ENCODE results near the gene MSI1. TPM values are rescaled to one million over a fixed set of nuclear protein-coding genes. Genes with fewer than 3 reads are reported as not detected.

MSI1 gene
- total and polyA plus RNA-seq, 2 of the 13 experiments (the other 11 are each of a cell fraction or from before 2014, with no cell fraction given), result 0.09 to 0.46 TPM

- no peak overlapping the region for H3K9ac ChIP-seq (ENCODE audit: insufficient read depth, low read depth, low read length)
- FAIRE-seq, result no peak
- no peak overlapping the region for H2AFZ ChIP-seq (ENCODE audit: low read length)
- BruUV-seq (replicated peaks), result no TSS peak
- H3K9me3 ChIP-seq (ENCODE audit: low read length), result no peaks in the 10 kb centered on the region
- H3K4me1 ChIP-seq (ENCODE audit: insufficient read depth, low read length), result no peaks in the 10 kb centered on the region
- no peak for ATAC-seq
- WGBS (ENCODE audit: low lambda C conversion rate), result 53% methylated on average over 5 of the region's 5 CpGs
- CTCF ChIA-PET (ENCODE audit: low intra/inter-chr PET ratio, low total read pairs), result interaction anchor here (1.1 to 5.1 kb wide), 3 partner anchors 73 to 109 kb away, joined by 3 to 48 read pairs (median 3); no protein-coding TSS in a partner anchor
- no peak overlapping the region for H3K4me2 ChIP-seq (ENCODE audit: low read depth, low read length)
- TF ChIP-seq ZNF484 (CRISPR knock-in tag; IDR thresholded peaks at IDR 0.05; ENCODE audit: borderline replicate concordance, low read depth) (no peak), ZNF629 (CRISPR knock-in tag; conservative IDR thresholded peaks at IDR 0.05) (peak; percentile 54; the same call in 1 of the 2 replicates)
- no peaks in the 10 kb centered on the region; a peak in 1 of 5 replicates for H3K27me3 ChIP-seq (ENCODE audit: control insufficient read depth in 1 of 2, insufficient read depth in 2 of 2, low read length in 2 of 2)
- no peaks in the 10 kb centered on the region for H3K79me2 ChIP-seq (ENCODE audit: insufficient read depth, low read length)
- DNase-seq (ENCODE audit: low spot score), result no peak
- H3K36me3 ChIP-seq (replicated peaks in 1 of 2; ENCODE audit: control insufficient read depth in 1 of 2, insufficient read depth in 2 of 2, low read length in 2 of 2), result no peaks in the 10 kb centered on the region
- no peaks in the 10 kb centered on the region for H4K20me1 ChIP-seq (ENCODE audit: insufficient read depth, low read length)
- intact Hi-C loops (cut with micrococcal nuclease; ENCODE audit: unreplicated experiment) (no loop called here), in situ Hi-C loops (cut with HindIII; ENCODE audit: extremely low pct_ligation_motif_present, low pct_unique_long_range_greater_than_20kb) (loop anchor here (5.0 kb wide), 1 partner anchor 75 kb away; no protein-coding TSS in a partner anchor)
- POLR2A ChIA-PET, result no interaction called here
- H3K27ac ChIP-seq (ENCODE audit: extremely low read length, insufficient read depth, low read length), result no peak overlapping the region
- no peak overlapping the region for H3K4me3 ChIP-seq (replicated peaks in 1 of 3; ENCODE audit: insufficient read depth in 1 of 3, low read depth in 2 of 3, low read length in 3 of 3)
These were observed 11.9 kb downstream of the MSI1 start for GRCh38 chr12:120357104-120357503.

DNA sequence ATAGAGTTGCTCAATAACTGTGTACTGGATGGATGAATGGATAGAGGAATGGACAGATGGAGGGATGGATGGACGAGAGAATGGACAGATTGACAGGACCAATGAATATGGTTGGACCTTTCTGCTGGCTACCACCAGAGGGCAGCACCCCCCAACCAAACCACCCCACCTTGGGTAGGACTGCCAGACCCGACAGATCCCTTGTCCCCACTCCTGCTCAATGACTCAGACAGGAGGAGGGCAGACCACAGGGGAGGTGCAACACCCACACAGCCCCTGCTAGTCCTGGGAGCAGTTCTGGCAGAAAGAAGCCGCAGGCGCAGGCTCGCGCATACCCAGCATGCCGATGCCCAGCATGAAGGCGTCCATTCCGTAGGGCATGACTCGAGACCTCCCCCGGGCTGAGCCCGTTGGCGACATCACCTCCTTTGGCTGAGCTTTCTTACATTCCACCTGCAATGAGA lies 12.4 kb downstream of the MSI1 start:
- ChIA-PET CTCF (ENCODE audit: low intra/inter-chr PET ratio, low total read pairs) (interaction anchor here (0.6 to 5.1 kb wide), 5 partner anchors 10 to 110 kb away, joined by 3 to 48 read pairs (median 3); no protein-coding TSS in a partner anchor), POLR2A (no interaction called here)
- in situ Hi-C loops (cut with HindIII; ENCODE audit: extremely low pct_ligation_motif_present, low pct_unique_long_range_greater_than_20kb) (loop anchor here (5.0 kb wide), 1 partner anchor 76 kb away; no protein-coding TSS in a partner anchor), intact Hi-C loops (cut with micrococcal nuclease; ENCODE audit: unreplicated experiment) (loop anchor here (1.0 kb wide), 1 partner anchor 74 kb away; no protein-coding TSS in a partner anchor)
- Histone ChIP-seq H3K4me3 (replicated peaks in 1 of 3; ENCODE audit: insufficient read depth in 1 of 3, low read depth in 2 of 3, low read length in 3 of 3) (no peak overlapping the region), H3K9me3 (ENCODE audit: low read length) (no peaks in the 10 kb centered on the region), H3K4me1 (ENCODE audit: insufficient read depth, low read length) (no peaks in the 10 kb centered on the region), H4K20me1 (ENCODE audit: insufficient read depth, low read length) (no peaks in the 10 kb centered on the region), H2AFZ (ENCODE audit: low read length) (no peak overlapping the region), H3K27ac (ENCODE audit: extremely low read length, insufficient read depth, low read length) (no peak overlapping the region), H3K27me3 (ENCODE audit: control insufficient read depth in 1 of 2, insufficient read depth in 2 of 2, low read length in 2 of 2) (no peaks in the 10 kb centered on the region; a peak in 1 of 5 replicates), H3K4me2 (ENCODE audit: low read depth, low read length) (no peak overlapping the region), H3K36me3 (replicated peaks in 1 of 2; ENCODE audit: control insufficient read depth in 1 of 2, insufficient read depth in 2 of 2, low read length in 2 of 2) (no peaks in the 10 kb centered on the region), H3K9ac (ENCODE audit: insufficient read depth, low read depth, low read length) (no peak overlapping the region), H3K79me2 (ENCODE audit: insufficient read depth, low read length) (no peaks in the 10 kb centered on the region)
- peak; percentile 56 for DNase-seq (ENCODE audit: low spot score)
- BruUV-seq (replicated peaks), result no TSS peak
- FAIRE-seq, result peak; percentile 79
- peak; percentile 92 for ATAC-seq
- 63% methylated on average over 3 of the region's 13 CpGs for WGBS (ENCODE audit: low lambda C conversion rate)
- TF ChIP-seq SMAD9 (CRISPR knock-in tag; IDR thresholded peaks at IDR 0.05) (no peak), ZNF292 (CRISPR knock-in tag; IDR thresholded peaks at IDR 0.05; ENCODE audit: borderline replicate concordance, low read depth) (no peak), SALL2 (CRISPR knock-in tag; IDR thresholded peaks at IDR 0.05) (peak; percentile 24; the same call in 1 of the 2 replicates), ZNF205 (CRISPR knock-in tag; IDR thresholded peaks at IDR 0.05) (no peak), NAIF1 (CRISPR knock-in tag; IDR thresholded peaks at IDR 0.05; ENCODE audit: borderline replicate concordance) (no peak)
- TF ChIP-seq, protein P1, sequence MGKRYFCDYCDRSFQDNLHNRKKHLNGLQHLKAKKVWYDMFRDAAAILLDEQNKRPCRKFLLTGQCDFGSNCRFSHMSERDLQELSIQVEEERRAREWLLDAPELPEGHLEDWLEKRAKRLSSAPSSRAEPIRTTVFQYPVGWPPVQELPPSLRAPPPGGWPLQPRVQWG (CRISPR knock-in tag; IDR thresholded peaks at IDR 0.05; ENCODE audit: borderline replicate concordance, low read depth), result no peak
- TF ChIP-seq, protein P2, sequence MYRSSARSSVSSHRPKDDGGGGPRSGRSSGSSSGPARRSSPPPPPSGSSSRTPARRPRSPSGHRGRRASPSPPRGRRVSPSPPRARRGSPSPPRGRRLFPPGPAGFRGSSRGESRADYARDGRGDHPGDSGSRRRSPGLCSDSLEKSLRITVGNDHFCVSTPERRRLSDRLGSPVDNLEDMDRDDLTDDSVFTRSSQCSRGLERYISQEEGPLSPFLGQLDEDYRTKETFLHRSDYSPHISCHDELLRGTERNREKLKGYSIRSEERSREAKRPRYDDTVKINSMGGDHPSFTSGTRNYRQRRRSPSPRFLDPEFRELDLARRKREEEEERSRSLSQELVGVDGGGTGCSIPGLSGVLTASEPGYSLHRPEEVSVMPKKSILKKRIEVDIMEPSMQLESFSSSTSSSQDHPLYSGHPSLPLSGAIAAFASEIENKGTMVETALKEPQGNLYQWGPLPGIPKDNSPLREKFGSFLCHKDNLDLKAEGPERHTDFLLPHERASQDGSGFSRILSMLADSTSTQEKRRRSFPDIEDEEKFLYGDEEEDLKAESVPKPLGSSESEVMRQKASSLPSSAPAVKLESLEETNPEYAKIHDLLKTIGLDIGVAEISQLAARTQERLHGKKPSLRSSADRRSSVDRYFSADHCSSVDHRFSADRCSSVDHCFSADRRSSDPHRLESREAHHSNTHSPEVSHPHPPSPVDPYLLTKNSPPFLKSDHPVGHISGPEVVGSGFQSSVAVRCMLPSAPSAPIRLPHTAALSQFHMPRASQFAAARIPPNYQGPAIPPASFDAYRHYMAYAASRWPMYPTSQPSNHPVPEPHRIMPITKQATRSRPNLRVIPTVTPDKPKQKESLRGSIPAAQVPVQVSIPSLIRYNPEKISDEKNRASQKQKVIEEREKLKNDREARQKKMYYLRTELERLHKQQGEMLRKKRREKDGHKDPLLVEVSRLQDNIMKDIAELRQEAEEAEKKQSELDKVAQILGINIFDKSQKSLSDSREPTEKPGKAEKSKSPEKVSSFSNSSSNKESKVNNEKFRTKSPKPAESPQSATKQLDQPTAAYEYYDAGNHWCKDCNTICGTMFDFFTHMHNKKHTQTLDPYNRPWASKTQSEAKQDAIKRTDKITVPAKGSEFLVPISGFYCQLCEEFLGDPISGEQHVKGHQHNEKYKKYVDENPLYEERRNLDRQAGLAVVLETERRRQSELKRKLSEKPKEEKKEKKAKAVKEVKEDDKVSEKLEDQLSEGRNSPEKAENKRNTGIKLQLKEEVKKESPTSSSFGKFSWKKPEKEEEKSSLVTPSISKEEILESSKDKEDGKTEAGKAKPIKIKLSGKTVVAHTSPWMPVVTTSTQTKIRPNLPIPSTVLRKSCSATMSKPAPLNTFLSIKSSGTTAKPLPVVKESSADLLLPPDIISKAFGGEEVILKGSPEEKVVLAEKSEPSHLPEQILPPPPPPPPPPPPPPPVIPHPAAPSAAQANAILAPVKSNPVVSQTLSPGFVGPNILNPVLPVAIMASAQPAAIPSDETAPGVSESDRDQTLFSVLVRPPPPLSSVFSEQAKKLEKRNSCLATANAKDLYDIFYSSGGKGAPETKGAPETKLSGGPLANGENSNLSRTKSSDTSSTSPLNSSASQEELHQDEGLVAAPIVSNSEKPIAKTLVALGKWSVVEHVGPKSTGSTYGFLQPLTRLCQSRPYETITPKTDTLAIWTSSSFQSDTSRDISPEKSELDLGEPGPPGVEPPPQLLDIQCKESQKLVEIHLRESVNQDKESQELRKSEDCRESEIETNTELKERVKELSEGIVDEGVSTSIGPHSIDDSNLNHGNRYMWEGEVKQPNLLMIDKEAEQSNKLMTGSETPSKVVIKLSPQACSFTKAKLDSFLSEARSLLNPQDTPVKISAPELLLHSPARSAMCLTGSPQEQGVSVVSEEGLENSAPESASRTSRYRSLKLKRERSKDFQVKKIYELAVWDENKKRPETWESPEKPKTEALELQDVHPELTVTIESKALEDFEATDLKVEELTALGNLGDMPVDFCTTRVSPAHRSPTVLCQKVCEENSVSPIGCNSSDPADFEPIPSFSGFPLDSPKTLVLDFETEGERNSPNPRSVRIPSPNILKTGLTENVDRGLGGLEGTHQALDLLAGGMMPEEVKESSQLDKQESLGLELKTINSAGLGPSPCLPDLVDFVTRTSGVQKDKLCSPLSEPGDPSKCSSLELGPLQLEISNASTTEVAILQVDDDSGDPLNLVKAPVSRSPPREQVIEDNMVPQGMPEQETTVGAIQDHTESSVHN (CRISPR knock-in tag; IDR thresholded peaks at IDR 0.05), result no peak
